Panc1 (cell line): Measurements from ENCODE around the gene TRAF2. TPM values are rescaled to one million over a fixed set of nuclear protein-coding genes. Genes with fewer than 3 reads are reported as not detected.

ENCODE experiments used
- ATAC-seq: fragments of 200-7000 bp; cut with Tn5 transposase; 2 replicates; pipeline ENCODE4 v1.9.1; 2020; ENCODE audit warnings: mild to moderate bottlenecking, moderate library complexity
- BruUV-seq: library from RNA; stranded (reverse); fragments of 400-500 nt; replicated peaks from 2 replicates; lab custom pipeline; 2021; lab: Mats Ljungman, UMichigan
- CTCF ChIA-PET: fragments of 300-600 bp; sonication (Branson Sonifier 250); formaldehyde crosslinking; loops from one replicate; lab custom pipeline; 2022; ENCODE audit warnings: antibody characterized with exemption; lab: Charles Lee
- POLR2A ChIA-PET: fragments of 300-600 bp; sonication (Branson Sonifier 250); formaldehyde crosslinking; loops from one replicate; lab custom pipeline; 2022; ENCODE audit warnings: antibody characterized with exemption; lab: Charles Lee
- DNase-seq: peaks from one replicate; pipeline ENCODE4 v3.0.0-alpha.2; 2010; ENCODE audit warnings: low read depth, low spot score
- H3K27ac ChIP-seq: 2 replicates; pipeline ENCODE4 v1.5.1; 2011; ENCODE audit warnings: mild to moderate bottlenecking, low read length, inconsistent platforms
- H3K27me3 ChIP-seq: fragments of 200-500 bp; sonication (Bioruptor generic); 2 replicates; pipeline ENCODE4 v1.6.0; 2014; ENCODE audit warnings: low read length, inconsistent platforms; ENCODE audit not compliant: control insufficient read depth, insufficient read depth
- H3K36me3 ChIP-seq: fragments of 200-500 bp; sonication (Bioruptor generic); 2 replicates; pipeline ENCODE4 v1.5.1; 2014; ENCODE audit warnings: inconsistent platforms, mild to moderate bottlenecking, low read length, moderate library complexity; ENCODE audit not compliant: control insufficient read depth, insufficient read depth
- H3K4me1 ChIP-seq: 2 replicates; pipeline ENCODE4 v1.5.1; 2011; ENCODE audit warnings: inconsistent platforms, mild to moderate bottlenecking, low read length, moderate library complexity; ENCODE audit not compliant: control insufficient read depth, insufficient read depth
- H3K4me3 ChIP-seq, 2 experiments: 2 replicates each; pipeline ENCODE4 v1.5.1; 2011 to 2012; ENCODE audit warnings: low read depth in 2 of 2, low read length in 2 of 2, mild to moderate bottlenecking in 2 of 2, inconsistent platforms in 1 of 2, moderate library complexity in 1 of 2
- H3K9me3 ChIP-seq: fragments of 200-500 bp; sonication (Bioruptor generic); 2 replicates; pipeline ENCODE4 v1.5.1; 2014; ENCODE audit warnings: low read depth, mild to moderate bottlenecking, inconsistent platforms, low read length, moderate library complexity; ENCODE audit not compliant: control insufficient read depth, insufficient read depth
- POLR2AphosphoS5 ChIP-seq: IDR thresholded peaks from 2 replicates; pipeline ENCODE4 v1.6.1; 2012; ENCODE audit warnings: mild to moderate bottlenecking, low read depth, low read length, moderate library complexity
- REST ChIP-seq, 2 experiments: IDR thresholded peaks; 2 replicates each; pipeline ENCODE4 v1.6.1; 2011 to 2012; ENCODE audit warnings: low read depth in 2 of 2, control low read depth in 1 of 2, low read length in 1 of 2, mild to moderate bottlenecking in 1 of 2, moderate library complexity in 1 of 2; ENCODE audit not compliant: insufficient read depth in 1 of 2
- SIN3A ChIP-seq: IDR thresholded peaks from 2 replicates; pipeline ENCODE4 v1.6.1; 2012; ENCODE audit warnings: low read depth, mild to moderate bottlenecking, low read length, moderate library complexity, borderline replicate concordance; ENCODE audit not compliant: insufficient read depth
- TCF7L2 ChIP-seq: IDR thresholded peaks from 2 replicates; pipeline ENCODE4 v1.6.1; 2011; ENCODE audit warnings: mild to moderate bottlenecking, low read depth, low read length, inconsistent platforms
- in situ Hi-C: cut with HindIII; loops from 2 replicates; pipeline ENCODE4 v1.10.0; 2016; ENCODE audit warnings: low sequenced_read_pairs, low pct_unique_long_range_greater_than_20kb
- intact Hi-C: fragments of 100-400 bp; cut with micrococcal nuclease; formaldehyde crosslinking; loops from one replicate; pipeline ENCODE4 v1.10.0; 2022; ENCODE audit not compliant: unreplicated experiment
- total RNA-seq: library from RNA; stranded (reverse); gene quantifications from one replicate; pipeline ENCODE4 v1.2.1, GENCODE V29; 2021; ENCODE audit not compliant: unreplicated experiment
- TF ChIP-seq, protein P1 (sequence below): fragments of 450-650 bp; IDR thresholded peaks from 2 replicates; pipeline ENCODE4 v1.5.1; 2017; ENCODE audit warnings: mild to moderate bottlenecking

The TRAF2 gene
- total RNA-seq, 1 experiment from 2014 or later: 48.7 TPM

- no peaks in the 10 kb centered on the region for H3K9me3 ChIP-seq
- no peaks in the 10 kb centered on the region for H3K4me1 ChIP-seq
- CTCF ChIA-PET: no interaction called here
- H3K27ac ChIP-seq: no peak overlapping the region
- intact Hi-C loops (no loop called here), in situ Hi-C loops (no loop called here)
- TF ChIP-seq POLR2AphosphoS5: no peak
- TF ChIP-seq, protein P1, sequence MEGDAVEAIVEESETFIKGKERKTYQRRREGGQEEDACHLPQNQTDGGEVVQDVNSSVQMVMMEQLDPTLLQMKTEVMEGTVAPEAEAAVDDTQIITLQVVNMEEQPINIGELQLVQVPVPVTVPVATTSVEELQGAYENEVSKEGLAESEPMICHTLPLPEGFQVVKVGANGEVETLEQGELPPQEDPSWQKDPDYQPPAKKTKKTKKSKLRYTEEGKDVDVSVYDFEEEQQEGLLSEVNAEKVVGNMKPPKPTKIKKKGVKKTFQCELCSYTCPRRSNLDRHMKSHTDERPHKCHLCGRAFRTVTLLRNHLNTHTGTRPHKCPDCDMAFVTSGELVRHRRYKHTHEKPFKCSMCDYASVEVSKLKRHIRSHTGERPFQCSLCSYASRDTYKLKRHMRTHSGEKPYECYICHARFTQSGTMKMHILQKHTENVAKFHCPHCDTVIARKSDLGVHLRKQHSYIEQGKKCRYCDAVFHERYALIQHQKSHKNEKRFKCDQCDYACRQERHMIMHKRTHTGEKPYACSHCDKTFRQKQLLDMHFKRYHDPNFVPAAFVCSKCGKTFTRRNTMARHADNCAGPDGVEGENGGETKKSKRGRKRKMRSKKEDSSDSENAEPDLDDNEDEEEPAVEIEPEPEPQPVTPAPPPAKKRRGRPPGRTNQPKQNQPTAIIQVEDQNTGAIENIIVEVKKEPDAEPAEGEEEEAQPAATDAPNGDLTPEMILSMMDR: no peak
- TF ChIP-seq SIN3A: no peak
- TF ChIP-seq REST (IDR thresholded peaks at IDR 0.05; ENCODE audit: insufficient read depth in 1 of 2, low read depth in 2 of 2, low read length in 1 of 2): no peak
- no peak for TF ChIP-seq TCF7L2
- no peak overlapping the region for H3K4me3 ChIP-seq
- no peaks in the 10 kb centered on the region for H3K27me3 ChIP-seq
- POLR2A ChIA-PET: no interaction called here
- ATAC-seq (no peak), DNase-seq (no peak)
- BruUV-seq: no TSS peak
- H3K36me3 ChIP-seq: peaks cover 2% of the 10 kb centered on the region
Observed at GRCh38 chr9:136931611-136932130, 45.4 kb downstream of the TRAF2 start.

DNA sequence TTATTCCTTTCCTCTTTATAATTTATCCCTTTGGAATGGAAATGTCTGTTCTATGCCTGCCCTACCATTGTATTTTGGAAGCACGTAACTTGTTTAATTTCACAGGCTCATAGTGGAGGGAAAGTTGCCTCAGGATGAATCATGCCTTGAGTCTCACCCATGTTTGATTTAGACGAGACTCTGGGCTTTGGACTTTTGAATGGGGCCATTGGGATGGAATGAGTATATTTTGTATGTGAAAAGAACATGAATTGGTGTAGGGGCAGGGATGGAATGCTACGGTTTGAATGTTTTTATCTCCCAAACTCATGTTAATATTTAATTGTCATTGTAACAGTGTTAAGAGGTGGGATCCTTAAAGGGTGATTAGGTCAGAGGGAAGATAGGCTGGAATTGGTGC lies 48.0 kb downstream of the TRAF2 start:
- Histone ChIP-seq H3K9me3 (no peaks in the 10 kb centered on the region), H3K27ac (no peak overlapping the region), H3K36me3 (no peaks in the 10 kb centered on the region; the same call in 1 of the 2 replicates), H3K4me3 (no peak overlapping the region), H3K4me1 (no peaks in the 10 kb centered on the region), H3K27me3 (no peaks in the 10 kb centered on the region)
- no peak for TF ChIP-seq REST (IDR thresholded peaks at IDR 0.05; ENCODE audit: insufficient read depth in 1 of 2, low read depth in 2 of 2, low read length in 1 of 2)
- TF ChIP-seq TCF7L2: no peak
- ATAC-seq (no peak), DNase-seq (no peak)
- BruUV-seq: no TSS peak
- ChIA-PET CTCF (no interaction called here), POLR2A (no interaction called here)
- intact Hi-C loops (no loop called here), in situ Hi-C loops (no loop called here)
